Keratinocyte (primary cell): ENCODE results near the gene DYRK2. TPM values are rescaled to one million over a fixed set of nuclear protein-coding genes. Genes with fewer than 3 reads are reported as not detected.

ENCODE experiments used
- DNase-seq: peaks from one replicate; pipeline ENCODE4 v3.0.0-alpha.2; 2011; ENCODE audit warnings: low read depth, missing footprints, low spot score
- FAIRE-seq: peaks from 2 replicates; lab custom pipeline; 2011; peaks lifted over from hg19 to GRCh38; lab: Jason Lieb, UNC
- H2AFZ ChIP-seq: 2 replicates; pipeline ENCODE4 v1.6.0; 2012; ENCODE audit warnings: low read length, control low read depth, inconsistent platforms; ENCODE audit not compliant: control insufficient read depth
- H3K27ac ChIP-seq: 2 replicates; pipeline ENCODE4 v1.5.1; 2011; ENCODE audit warnings: low read length; ENCODE audit not compliant: control insufficient read depth, insufficient read depth
- H3K27me3 ChIP-seq: 3 replicates; pipeline ENCODE4 v1.6.0; 2011; ENCODE audit warnings: low read length; ENCODE audit not compliant: control insufficient read depth, insufficient read depth; ENCODE audit errors: extremely low read depth
- H3K36me3 ChIP-seq, 2 experiments: 2 replicates in 1 of 2; 3 replicates in 1 of 2; pipeline ENCODE4 v1.5.1; 2011; ENCODE audit warnings: low read length in 2 of 2, mild to moderate bottlenecking in 1 of 2; ENCODE audit not compliant: control insufficient read depth in 2 of 2, insufficient read depth in 2 of 2; ENCODE audit errors: extremely low read depth in 1 of 2
- H3K4me1 ChIP-seq: 3 replicates; pipeline ENCODE4 v1.5.1; 2011; ENCODE audit warnings: low read length; ENCODE audit not compliant: control insufficient read depth, insufficient read depth; ENCODE audit errors: extremely low read depth
- H3K4me2 ChIP-seq: 3 replicates; pipeline ENCODE4 v1.6.0; 2011; ENCODE audit warnings: low read depth, low read length; ENCODE audit not compliant: control insufficient read depth, insufficient read depth; ENCODE audit errors: extremely low read depth
- H3K4me3 ChIP-seq, 3 experiments: fragments of 200-600 bp in 1 of 3; sonication (generic) in 1 of 3; 2 replicates in 2 of 3; 3 replicates in 1 of 3; pipeline ENCODE4 v1.5.1; 2011 to 2016; ENCODE audit warnings: low read length in 3 of 3, mild to moderate bottlenecking in 3 of 3, control low read depth in 2 of 3, inconsistent platforms in 1 of 3, low read depth in 1 of 3, mixed read lengths in 1 of 3, mixed run types in 1 of 3, moderate library complexity in 1 of 3; ENCODE audit not compliant: control insufficient read depth in 2 of 3, insufficient read depth in 2 of 3; ENCODE audit errors: extremely low read depth in 1 of 3
- H3K79me2 ChIP-seq: 2 replicates; pipeline ENCODE4 v1.6.0; 2012; ENCODE audit warnings: low read length; ENCODE audit not compliant: control insufficient read depth, insufficient read depth
- H3K9ac ChIP-seq: 3 replicates; pipeline ENCODE4 v1.6.0; 2011; ENCODE audit warnings: low read length; ENCODE audit not compliant: control insufficient read depth, insufficient read depth; ENCODE audit errors: extremely low read depth
- H3K9me1 ChIP-seq: 3 replicates; pipeline ENCODE4 v1.6.0; 2011; ENCODE audit warnings: low read length; ENCODE audit not compliant: control insufficient read depth, insufficient read depth; ENCODE audit errors: extremely low read depth
- H3K9me3 ChIP-seq: 2 replicates; pipeline ENCODE4 v1.5.1; 2012; ENCODE audit warnings: low read depth, low read length; ENCODE audit not compliant: control insufficient read depth
- H4K20me1 ChIP-seq: 3 replicates; pipeline ENCODE4 v1.6.0; 2011; ENCODE audit warnings: low read length; ENCODE audit not compliant: control insufficient read depth, insufficient read depth; ENCODE audit errors: extremely low read depth
- CTCF ChIP-seq, 3 experiments: IDR thresholded peaks in 1 of 3; conservative IDR thresholded peaks in 1 of 3; optimal IDR thresholded peaks in 1 of 3; 2 replicates in 2 of 3; 3 replicates in 1 of 3; pipeline versions ENCODE3 to v1.5.1; 2011; ENCODE audit warnings: low read length in 3 of 3, mild to moderate bottlenecking in 3 of 3, moderate library complexity in 2 of 3, control low read depth in 1 of 3, inconsistent platforms in 1 of 3; ENCODE audit not compliant: insufficient read depth in 2 of 3; ENCODE audit errors: extremely low read depth in 1 of 3
- EZH2 ChIP-seq: IDR thresholded peaks from one replicate; pipeline ENCODE4 v1.6.1; 2012; ENCODE audit warnings: inconsistent platforms, mild to moderate bottlenecking, low read length, moderate library complexity
- dilution Hi-C: fragments of 300-500 bp; cut with MboI; formaldehyde crosslinking; loops from one replicate; pipeline ENCODE4 v1.7.0; 2020; ENCODE audit warnings: low sequenced_read_pairs; ENCODE audit not compliant: extremely low pct_ligation_motif_present
- polyA plus RNA-seq, 5 experiments: library from polyadenylated mRNA; depleted of rRNA in 3 of 5; stranded (reverse) in 3 of 5; stranded (forward) in 1 of 5; unstranded in 1 of 5; fragments of >200 nt; gene quantifications; 1 replicate in 1 of 5; 2 replicates in 3 of 5; 3 replicates in 1 of 5; pipeline versions ENCODE4 v1.2.1 to v1.2.3, GENCODE V29; 2011 to 2012; ENCODE audit warnings: missing spikeins in 2 of 5, low read depth in 1 of 5, low replicate concordance in 1 of 5

DYRK2 gene
- polyA plus RNA-seq, 1 donor (not counting 4 experiments of a cell fraction or from before 2014, with no cell fraction given), result 22.7 TPM

GRCh38 chr12:67697967-67698366 is 49.4 kb downstream of the DYRK2 start:
- Histone ChIP-seq H2AFZ (no peak overlapping the region), H3K4me1 (peaks cover 26% of the 10 kb centered on the region), H3K27me3 (no peaks in the 10 kb centered on the region), H3K4me2 (peak overlapping the region; percentile 87), H3K4me3 (peak overlapping the region in 1 of 3 experiments; percentile 41), H3K27ac (peak overlapping the region; percentile 70), H3K9ac (no peak overlapping the region), H3K36me3 (no peaks in the 10 kb centered on the region), H4K20me1 (no peaks in the 10 kb centered on the region), H3K9me3 (no peaks in the 10 kb centered on the region), H3K79me2 (no peaks in the 10 kb centered on the region), H3K9me1 (no peaks in the 10 kb centered on the region)
- TF ChIP-seq CTCF (optimal IDR thresholded peaks at IDR 0.05 in 1 of 3, IDR thresholded peaks at IDR 0.05 in 1 of 3, conservative IDR thresholded peaks at IDR 0.05 in 1 of 3; ENCODE audit: extremely low read depth in 1 of 3, insufficient read depth in 2 of 3, low read length in 3 of 3) (no peak), EZH2 (no peak)
- FAIRE-seq (peak; percentile 34), DNase-seq (no peak)
- dilution Hi-C loops, result no loop called here

DNA sequence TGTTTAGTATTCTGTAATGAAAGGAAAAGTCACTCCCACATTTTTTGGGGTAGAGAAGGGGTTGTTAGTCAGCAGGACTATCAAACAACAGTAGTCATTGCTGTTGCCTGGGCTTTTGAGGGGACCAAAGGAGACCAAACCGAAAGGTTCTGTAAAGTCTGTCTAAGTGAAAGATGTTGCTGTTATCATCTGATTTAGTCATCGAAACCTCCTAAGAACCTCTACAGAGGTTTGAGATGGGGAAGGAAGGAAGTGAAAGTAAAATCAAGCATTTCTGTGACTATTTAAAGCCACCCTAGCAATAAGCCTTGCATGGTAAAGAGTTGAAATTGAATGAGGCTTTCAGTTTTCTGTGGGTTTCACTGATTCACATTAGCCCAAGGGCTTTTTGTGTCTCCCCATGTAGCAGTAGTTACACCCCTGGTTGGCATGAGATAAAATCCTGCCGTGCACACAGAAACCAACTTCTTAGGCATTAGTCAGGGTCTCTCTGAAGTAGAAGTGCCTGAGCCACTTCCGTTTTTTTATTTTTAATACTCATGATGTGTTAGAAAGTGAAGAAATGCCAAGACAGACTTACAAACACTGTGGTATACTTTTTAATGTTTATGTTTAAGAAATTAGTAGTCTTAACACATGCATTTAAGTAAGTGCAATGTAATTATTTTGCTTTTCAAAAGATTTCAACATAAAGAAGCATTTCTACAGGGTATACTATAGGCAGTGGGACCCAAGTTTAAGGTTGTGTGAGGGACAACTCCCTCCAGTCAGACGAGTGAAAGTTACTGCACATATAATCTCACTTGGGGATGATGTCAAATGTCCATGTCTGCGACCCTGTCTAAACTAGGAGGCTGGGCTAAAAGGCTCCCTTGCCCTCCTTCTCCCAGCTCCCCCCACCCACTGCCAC is 50.4 kb downstream of the DYRK2 start:
- Histone ChIP-seq H3K9me3 (no peaks in the 10 kb centered on the region), H3K36me3 (no peaks in the 10 kb centered on the region), H3K79me2 (no peaks in the 10 kb centered on the region), H3K9ac (peak overlapping the region; percentile 57), H3K4me2 (peak overlapping the region; percentile 87), H3K27ac (peak overlapping the region; percentile 70), H2AFZ (no peak overlapping the region), H3K9me1 (no peaks in the 10 kb centered on the region), H3K4me3 (peak overlapping the region in 2 of 3 experiments; percentile 41 to 59), H3K4me1 (peaks cover 26% of the 10 kb centered on the region), H4K20me1 (no peaks in the 10 kb centered on the region), H3K27me3 (no peaks in the 10 kb centered on the region)
- dilution Hi-C loops, result no loop called here
- DNase-seq (peak; percentile 76), FAIRE-seq (peak; percentile 86)
- no peak for TF ChIP-seq EZH2
- TF ChIP-seq CTCF (optimal IDR thresholded peaks at IDR 0.05 in 1 of 3, IDR thresholded peaks at IDR 0.05 in 1 of 3, conservative IDR thresholded peaks at IDR 0.05 in 1 of 3; ENCODE audit: extremely low read depth in 1 of 3, insufficient read depth in 2 of 3, low read length in 3 of 3), result no peak
